Heart right ventricle (tissue), 16 donors: ENCODE results near the gene SLC7A6OS. TPM values are rescaled to one million over a fixed set of nuclear protein-coding genes. Genes with fewer than 3 reads are reported as not detected.
"Not testable (repeated sequence)": the region's sequence is repeated elsewhere in the genome, so short reads cannot be mapped to it uniquely, and the experiment has no call there.

ENCODE experiments used
- ATAC-seq, 8 donors: fragments of 200-7000 bp; cut with Tn5 transposase; one replicate each; pipeline ENCODE4 v1.9.1; 2020; ENCODE audit warnings: mild to moderate bottlenecking in 8 of 8, moderate library complexity in 8 of 8, moderate number of reproducible peaks in 1 of 8
- DNase-seq, 2 donors: peaks; one replicate each; pipeline ENCODE4 v3.0.0-alpha.2; 2020
- H3K27ac ChIP-seq, 10 donors: fragments of 200-600 bp; sonication (generic) in 2 of 10; one replicate each; pipeline versions ENCODE4 v1.5.0 to v1.8.0; 2020 to 2022; ENCODE audit warnings: mild to moderate bottlenecking in 3 of 10
- H3K27me3 ChIP-seq, 7 donors: fragments of 200-600 bp; one replicate each; pipeline ENCODE4 v1.8.0; 2021 to 2022; ENCODE audit warnings: mild to moderate bottlenecking in 2 of 7
- H3K36me3 ChIP-seq, 9 donors: fragments of 200-600 bp; sonication (generic) in 1 of 9; one replicate each; pipeline versions ENCODE4 v1.5.0 to v1.8.0; 2020 to 2022; ENCODE audit warnings: mild to moderate bottlenecking in 2 of 9
- H3K4me1 ChIP-seq, 9 donors: fragments of 200-600 bp; sonication (generic) in 1 of 9; one replicate each; pipeline versions ENCODE4 v1.5.0 to v1.8.0; 2020 to 2022; ENCODE audit warnings: mild to moderate bottlenecking in 4 of 9
- H3K4me3 ChIP-seq, 10 donors: fragments of 200-600 bp; sonication (generic) in 2 of 10; one replicate each; pipeline versions ENCODE4 v1.5.0 to v1.8.0; 2020 to 2022; ENCODE audit warnings: mild to moderate bottlenecking in 7 of 10, moderate library complexity in 2 of 10
- H3K9me3 ChIP-seq, 11 donors: fragments of 200-600 bp in 10 of 11; sonication (generic) in 2 of 11; one replicate each; pipeline versions ENCODE4 v1.5.0 to v1.8.0; 2013 to 2022; ENCODE audit warnings: mild to moderate bottlenecking in 2 of 11, control low read depth in 1 of 11, moderate library complexity in 1 of 11
- CTCF ChIP-seq, 9 donors: fragments of 200-600 bp; sonication (generic) in 2 of 9; IDR thresholded peaks; one replicate each; pipeline versions ENCODE4 v1.5.0 to v1.8.0; 2021 to 2022; ENCODE audit warnings: antibody characterized with exemption in 9 of 9, mild to moderate bottlenecking in 5 of 9, moderate library complexity in 1 of 9
- WGBS, 2 donors: extraction: QIAGEN DNeasy Blood & Tissue Kit; methylation state at CpG; one replicate each; pipeline ENCODE4 v1.1.7; 2013; ENCODE audit warnings: inconsistent platforms in 1 of 2; 5-methylcytosine and 5-hydroxymethylcytosine counted together
- intact Hi-C, 10 donors: fragments of 100-400 bp; cut with DNase I; formaldehyde crosslinking; loops; one replicate each; pipeline versions ENCODE4 v1.11.1 to v1.14.2; 2022
- polyA plus RNA-seq, 2 donors: library from polyadenylated mRNA; stranded (reverse); fragments of 200-250 nt; gene quantifications; one replicate each; pipeline ENCODE4 v1.2.3, GENCODE V29; 2013
- total RNA-seq, 10 donors: library from RNA; stranded (reverse); fragmentation: NEBNext Ultra II Directional in 3 of 10; extraction: Animal tissue kit (Norgen Biotek cat#: 25700) in 3 of 10; gene quantifications; one replicate each; pipeline versions ENCODE4 v1.2.1 to v1.2.4, GENCODE V29; 2021 to 2023
- donor health status: Arrhythmogenic right ventricular cardiomyopathy.
- donor health status: ischemic (EF 13 %, LVEDD 7.1; RV severe dilation, severe dysfunction).
- donor health status: healthy with polysubstance abuse.
- donor health status: DM: no; HTN: yes; CAD: no.
- donor health status: DM: no; HTN: no; CAD: no.
- donor health status: ischemic (EF 25% LVEDD 6.9; RV normal size, moderate dysfunction).
- donor health status: ischemic (EF 25% LVEDD 5.7; RV mildly dilated, moderate dysfunction).
- donor health status: healthy.
- donor health status: DM: yes; HTN: yes; CAD: no.
- donor health status: Ischemic cardiomyopathy.
- donor health status: ischemic (EF 35%, LVEDD 5.7; RV mildly dilated, moderate dysfunction).
- donor health status: nonischemic (EF 11% LVEDD 7.7; RV severe dilation, severe dysfunction).
- donor health status: DM: yes; HTN: yes; CAD: no.
- donor health status: PGD.
- donor health status: ischemic (EF 29% LVEDD 5.4; RV normal size, mild dysfunction).
- donor health status: nonischemic (EF 23%, LVEDD 6.1; RV moderate dilation, normal function).

The SLC7A6OS gene
- total and polyA plus RNA-seq, 12 donors, result 7.3 to 14.4 (median 12.3) TPM

DNA sequence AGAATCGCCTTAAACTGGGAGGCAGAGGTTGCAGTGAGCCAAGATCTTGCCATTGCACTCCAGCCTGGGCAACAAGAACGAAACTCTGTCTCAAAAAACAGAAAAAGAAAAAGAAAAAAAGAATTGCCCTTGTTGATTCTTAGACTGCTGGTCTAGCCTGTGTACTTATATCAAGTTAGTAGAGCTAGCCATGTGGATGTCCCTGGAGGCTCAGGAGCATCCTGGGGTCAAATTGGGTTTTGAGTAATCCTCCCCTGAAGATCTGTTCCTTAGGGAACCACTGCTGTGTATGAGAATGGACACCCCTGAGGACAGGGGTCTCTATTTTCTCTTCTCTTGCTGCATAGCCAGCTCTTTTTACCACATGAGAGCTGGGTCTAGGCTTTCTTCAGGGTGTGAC, 21.5 kb downstream of the SLC7A6OS start:
- Histone ChIP-seq H3K36me3 (peaks cover 0 to 68% (median 36%) of the 10 kb centered on the region in 9 donors), H3K4me1 (peaks cover 38 to 81% (median 72%) of the 10 kb centered on the region in 9 donors), H3K4me3 (no peak overlapping the region), H3K9me3 (no peaks in the 10 kb centered on the region), H3K27ac (peak overlapping the region; percentile 21 to 88 (median 78)), H3K27me3 (no peaks in the 10 kb centered on the region)
- 91% methylated on average over 2 of the region's 2 CpGs for WGBS, 2 donors
- DNase-seq, result no peak
- intact Hi-C loops, result loop anchor here in 1 of 10 donors (2.0 kb wide), 1 partner anchor 22 kb away; the partner anchor contains the start of genes PRMT7 and SLC7A6OS
- ATAC-seq, result no peak
- TF ChIP-seq CTCF (IDR thresholded peaks at IDR 0.05), result no peak

DNA sequence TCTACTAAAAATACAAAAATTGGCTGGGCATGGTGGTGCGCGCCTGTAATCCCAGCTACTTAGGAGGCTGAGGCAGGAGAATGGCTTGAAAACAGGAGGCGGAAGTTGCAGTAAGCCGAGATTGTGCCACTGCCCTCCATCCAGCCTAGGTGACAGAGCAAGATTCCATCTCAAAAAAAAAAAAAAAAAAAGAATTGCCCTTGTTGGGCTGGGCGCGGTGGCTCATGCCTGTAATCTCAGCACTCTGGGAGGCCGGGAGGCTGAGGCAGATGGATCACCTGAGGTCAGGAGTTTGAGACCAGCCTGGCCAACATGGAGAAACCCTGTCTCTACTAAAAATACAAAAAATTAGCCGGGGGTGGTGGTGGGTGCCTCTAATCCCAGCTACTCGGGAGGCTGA, 21.9 kb downstream of the SLC7A6OS start:
- intact Hi-C loops, result loop anchor here in 1 of 10 donors (2.0 kb wide), 1 partner anchor 22 kb away; the partner anchor contains the start of genes PRMT7 and SLC7A6OS
- peaks cover 38 to 85% (median 77%) of the 10 kb centered on the region in 9 donors for H3K4me1 ChIP-seq
- H3K4me3 ChIP-seq, H3K9me3 ChIP-seq, H3K27me3 ChIP-seq, ATAC-seq, DNase-seq: not testable (repeated sequence)
- H3K27ac ChIP-seq, result peak overlapping the region in 9 of 10 donors; percentile 66 to 88 (median 80)
- peaks cover 0 to 64% (median 33%) of the 10 kb centered on the region in 9 donors for H3K36me3 ChIP-seq
- 89 to 95% methylated on average over 9 of the region's 9 CpGs for WGBS, 2 donors

- 81 to 87% methylated on average over 1 of the region's 1 CpG for WGBS, 2 donors
- peak overlapping the region; percentile 52 to 88 (median 76) for H3K27ac ChIP-seq
- no peaks in the 10 kb centered on the region for H3K9me3 ChIP-seq
- ATAC-seq (peak in 1 of 8 donors; percentile 1), DNase-seq (no peak)
- no peaks in the 10 kb centered on the region for H3K27me3 ChIP-seq
- intact Hi-C loops, result loop anchor here in 1 of 10 donors (2.0 kb wide), 1 partner anchor 23 kb away; the partner anchor contains the start of genes PRMT7 and SLC7A6OS
- H3K36me3 ChIP-seq, result peaks cover 0 to 59% (median 28%) of the 10 kb centered on the region in 9 donors
- TF ChIP-seq CTCF (IDR thresholded peaks at IDR 0.05), result no peak
- H3K4me1 ChIP-seq, result peaks cover 41 to 91% (median 82%) of the 10 kb centered on the region in 9 donors
- H3K4me3 ChIP-seq, result no peak overlapping the region
Measured at GRCh38 chr16:68288252-68288650, 22.5 kb downstream of the SLC7A6OS start.

DNA sequence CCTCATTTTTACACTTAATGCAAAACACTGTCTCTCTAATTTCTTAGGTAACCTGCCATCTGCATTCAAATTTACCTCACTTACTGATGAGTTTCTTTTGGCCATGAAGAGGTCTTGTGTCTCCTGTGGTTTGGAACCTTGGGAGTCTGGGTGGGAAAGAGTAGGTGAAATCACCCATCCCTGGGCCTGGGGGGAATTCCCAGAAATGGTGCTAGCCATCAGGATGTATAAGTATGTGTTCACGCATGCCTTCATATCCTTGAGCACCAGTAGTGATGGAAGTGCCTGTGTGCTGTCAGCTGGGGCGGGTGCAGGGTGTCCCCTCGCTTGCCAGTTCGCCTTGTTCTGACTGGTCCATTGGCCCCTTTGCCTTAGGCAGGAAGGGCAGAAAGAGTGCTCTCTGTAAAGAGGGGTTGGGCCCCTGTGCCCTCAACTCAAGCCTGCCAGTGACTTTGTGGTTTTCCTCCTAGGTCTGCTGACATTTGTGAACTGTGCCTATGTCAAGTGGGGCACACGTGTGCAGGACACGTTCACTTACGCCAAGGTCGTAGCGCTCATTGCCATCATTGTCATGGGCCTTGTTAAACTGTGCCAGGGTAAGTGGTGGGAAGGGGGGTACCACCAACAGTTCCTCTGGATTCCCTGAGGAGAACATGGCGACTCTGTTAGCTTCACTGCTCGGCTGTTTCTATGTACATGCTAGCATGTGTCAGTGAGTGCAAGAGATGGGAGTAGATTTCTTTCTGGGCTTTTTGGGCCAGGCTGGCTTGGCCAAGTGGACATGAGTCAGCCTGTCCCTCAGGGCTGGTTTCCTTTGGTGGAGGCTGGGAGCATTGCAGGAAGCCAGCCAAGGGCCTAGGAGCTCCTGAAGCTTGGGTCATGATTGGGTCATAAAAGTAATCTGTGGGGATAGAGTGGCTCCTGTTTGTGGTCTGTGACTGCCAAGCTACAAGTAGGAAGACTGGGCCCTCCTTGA, 23.2 kb downstream of the SLC7A6OS start:
- Histone ChIP-seq H3K9me3 (no peaks in the 10 kb centered on the region), H3K4me1 (peaks cover 43 to 97% (median 89%) of the 10 kb centered on the region in 9 donors), H3K27me3 (no peaks in the 10 kb centered on the region), H3K27ac (peak overlapping the region; percentile 52 to 88 (median 76)), H3K36me3 (peaks cover 0 to 59% (median 22%) of the 10 kb centered on the region in 9 donors), H3K4me3 (no peak overlapping the region)
- WGBS, 2 donors, result 77 to 85% methylated on average over 11 of the region's 11 CpGs
- intact Hi-C loops, result loop anchor here in 1 of 10 donors (2.0 kb wide), 1 partner anchor 23 kb away; the partner anchor contains the start of genes PRMT7 and SLC7A6OS
- ATAC-seq (peak; percentile 59 to 83 (median 70)), DNase-seq (peak; percentile 68 to 77)
- peak in 2 of 9 donors; percentile 12 to 15 for TF ChIP-seq CTCF (IDR thresholded peaks at IDR 0.05)
